DMS53 (cell line): ENCODE measurements around the gene CGB7.

Experiments
- DNase-seq: peaks from one replicate; lab custom pipeline; 2025; lab: John Stamatoyannopoulos, UW

CGB7 gene

GRCh38 chr19:49016067-49016839 lies 41.3 kb downstream of the CGB7 start:
- DNase-seq: no peak

DNA sequence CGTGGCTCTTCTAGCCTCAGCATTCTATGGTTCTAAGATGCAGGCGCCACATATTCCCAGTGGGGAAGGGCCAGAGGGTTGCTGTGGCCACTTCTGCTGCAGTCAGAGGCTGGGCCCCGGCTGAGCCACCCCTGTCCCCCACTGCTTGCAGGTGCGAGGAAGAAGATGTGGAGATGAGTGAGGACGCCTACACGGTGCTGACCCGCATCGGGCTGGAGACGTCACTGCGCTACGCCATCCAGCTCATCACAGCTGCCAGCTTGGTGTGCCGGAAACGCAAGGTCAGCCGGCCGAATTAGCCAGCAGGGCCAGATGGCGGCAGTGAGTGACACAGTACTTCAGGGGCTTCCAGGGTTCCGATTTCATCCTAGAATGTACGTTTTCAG lies 42.7 kb downstream of the CGB7 start:
- no peak for DNase-seq

GRCh38 chr19:49014123-49014869 lies 43.3 kb downstream of the CGB7 start:
- peak; percentile 64 for DNase-seq

- no peak for DNase-seq
Measured at GRCh38 chr19:49011194-49011593, 46.4 kb downstream of the CGB7 start.

- DNase-seq: no peak
Measured at GRCh38 chr19:49010453-49010852, 47.1 kb downstream of the CGB7 start.

GRCh38 chr19:49009828-49010227 lies 47.7 kb downstream of the CGB7 start:
- no peak for DNase-seq

- DNase-seq: no peak
Measured at GRCh38 chr19:49006905-49007304, 50.6 kb downstream of the CGB7 start.

GRCh38 chr19:49004964-49005614 lies 52.5 kb downstream of the CGB7 start:
- no peak for DNase-seq
